ENCODE data around the gene BAHD1. TPM values are rescaled to one million over a fixed set of nuclear protein-coding genes. Genes with fewer than 3 reads are reported as not detected.

Gene BAHD1
- total and polyA plus RNA-seq, 2 donors (not counting 1 experiment from before 2014, with no cell fraction given): 15.0 to 34.7 TPM

DNA sequence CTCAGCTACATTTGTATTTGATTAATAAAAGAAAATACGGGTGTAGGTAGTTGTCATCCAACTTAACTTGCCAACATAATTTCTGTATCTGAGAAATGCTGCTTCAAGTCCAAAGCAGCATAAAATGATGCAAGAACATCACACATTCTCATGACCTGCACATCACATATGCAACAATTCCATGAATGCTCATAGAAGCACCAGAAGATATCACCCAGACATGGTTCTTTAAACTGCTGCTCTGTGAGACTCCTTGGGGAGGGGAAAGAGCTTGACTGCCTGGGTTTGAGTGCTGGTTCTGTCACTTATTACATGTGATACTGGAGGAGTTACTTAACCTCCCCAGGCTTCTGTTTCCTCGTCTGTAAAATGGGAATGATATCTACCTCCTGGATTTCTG, 69.4 kb downstream of the BAHD1 start:
- H4K20me1 ChIP-seq (ENCODE audit: control insufficient read depth, insufficient read depth, low read length, poor library complexity, severe bottlenecking): no peaks in the 10 kb centered on the region
- H2AFZ ChIP-seq (ENCODE audit: insufficient read depth, low read depth, low read length, poor library complexity, severe bottlenecking): no peak overlapping the region
- no peak for TF ChIP-seq EZH2 (IDR thresholded peaks at IDR 0.05; ENCODE audit: borderline replicate concordance, insufficient read depth, low read depth, low read length, poor library complexity, severe bottlenecking)
- TF ChIP-seq, protein P1, sequence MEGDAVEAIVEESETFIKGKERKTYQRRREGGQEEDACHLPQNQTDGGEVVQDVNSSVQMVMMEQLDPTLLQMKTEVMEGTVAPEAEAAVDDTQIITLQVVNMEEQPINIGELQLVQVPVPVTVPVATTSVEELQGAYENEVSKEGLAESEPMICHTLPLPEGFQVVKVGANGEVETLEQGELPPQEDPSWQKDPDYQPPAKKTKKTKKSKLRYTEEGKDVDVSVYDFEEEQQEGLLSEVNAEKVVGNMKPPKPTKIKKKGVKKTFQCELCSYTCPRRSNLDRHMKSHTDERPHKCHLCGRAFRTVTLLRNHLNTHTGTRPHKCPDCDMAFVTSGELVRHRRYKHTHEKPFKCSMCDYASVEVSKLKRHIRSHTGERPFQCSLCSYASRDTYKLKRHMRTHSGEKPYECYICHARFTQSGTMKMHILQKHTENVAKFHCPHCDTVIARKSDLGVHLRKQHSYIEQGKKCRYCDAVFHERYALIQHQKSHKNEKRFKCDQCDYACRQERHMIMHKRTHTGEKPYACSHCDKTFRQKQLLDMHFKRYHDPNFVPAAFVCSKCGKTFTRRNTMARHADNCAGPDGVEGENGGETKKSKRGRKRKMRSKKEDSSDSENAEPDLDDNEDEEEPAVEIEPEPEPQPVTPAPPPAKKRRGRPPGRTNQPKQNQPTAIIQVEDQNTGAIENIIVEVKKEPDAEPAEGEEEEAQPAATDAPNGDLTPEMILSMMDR (IDR thresholded peaks at IDR 0.05): no peak
- Mint-ChIP-seq H3K4me3 (peak overlapping the region; percentile 98), H3K9me3 (ENCODE audit: insufficient read depth) (no peaks in the 10 kb centered on the region), H3K27me3 (peaks cover 21% of the 10 kb centered on the region), H3K27ac (no peak overlapping the region), H3K4me1 (peaks cover 31% of the 10 kb centered on the region)
- H3K4me3 ChIP-seq (ENCODE audit: control extremely low read depth in 1 of 5, extremely low read depth in 1 of 5, insufficient read depth in 1 of 5, low read depth in 2 of 5, low read length in 4 of 5): no peak overlapping the region
- DNase-seq (no peak), ATAC-seq (ENCODE audit: low read depth) (no peak)
- intact Hi-C loops (cut with micrococcal nuclease): loop anchor here (2.0 kb wide), 1 partner anchor 39 kb away; the partner anchor contains the start of gene CHST14
- no peak overlapping the region for H3K27ac ChIP-seq (ENCODE audit: low read length in 2 of 2)
- no peaks in the 10 kb centered on the region for H3K9me3 ChIP-seq (ENCODE audit: control extremely low read depth in 1 of 3, control insufficient read depth in 2 of 3, insufficient read depth in 1 of 3, low read length in 2 of 3)
- H3K36me3 ChIP-seq (replicated peaks in 1 of 2; ENCODE audit: control extremely low read depth in 1 of 2, control insufficient read depth in 1 of 2, extremely low read depth in 1 of 2, insufficient read depth in 2 of 2, low read length in 1 of 2): no peaks in the 10 kb centered on the region
- ChIA-PET CTCF (no interaction called here), POLR2A (no interaction called here)
- H3K79me2 ChIP-seq (ENCODE audit: control insufficient read depth, insufficient read depth, low read length): no peaks in the 10 kb centered on the region
- H3K9ac ChIP-seq (ENCODE audit: low read length): no peak overlapping the region
- H3K4me2 ChIP-seq (replicated peaks; ENCODE audit: low read depth, low read length, poor library complexity, severe bottlenecking): peak overlapping the region; percentile 94
- peaks cover 0 to 18% (median 8%) of the 10 kb centered on the region in 4 experiments for H3K27me3 ChIP-seq (replicated peaks in 1 of 4; ENCODE audit: control extremely low read depth in 1 of 4, control insufficient read depth in 3 of 4, insufficient read depth in 4 of 4, low read length in 3 of 4)
- peaks cover 24 to 25% of the 10 kb centered on the region in 2 donors for H3K4me1 ChIP-seq (ENCODE audit: control insufficient read depth in 2 of 2, insufficient read depth in 2 of 2, low read length in 2 of 2)
- WGBS (ENCODE audit: insufficient coverage): no CpG with 5 or more reads among the region's 2 CpGs

DNA sequence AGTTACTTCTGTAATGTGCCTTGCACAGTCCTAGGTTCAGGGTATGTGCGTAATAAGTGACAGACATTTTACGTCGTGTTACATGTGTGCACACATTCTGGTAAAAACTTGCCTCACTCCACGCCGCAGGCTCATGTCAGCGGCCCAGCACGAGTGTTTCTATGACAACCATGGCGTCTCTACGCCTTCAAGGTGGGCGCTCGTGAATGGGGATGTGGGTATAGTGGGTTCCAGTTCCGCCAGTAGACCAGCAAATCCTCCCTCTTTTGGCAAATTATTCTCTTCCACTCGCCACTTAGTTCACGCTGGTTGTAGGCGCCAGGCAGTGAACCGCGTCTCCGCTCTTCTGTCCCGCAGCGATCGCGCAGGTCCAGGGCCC, 70.3 kb downstream of the BAHD1 start:
- Histone ChIP-seq H3K4me3 (ENCODE audit: control extremely low read depth in 1 of 5, extremely low read depth in 1 of 5, insufficient read depth in 1 of 5, low read depth in 2 of 5, low read length in 4 of 5) (peak overlapping the region; percentile 55 to 86 (median 63)), H3K4me1 (ENCODE audit: control insufficient read depth in 2 of 2, insufficient read depth in 2 of 2, low read length in 2 of 2) (peaks cover 24 to 25% of the 10 kb centered on the region in 2 donors), H3K79me2 (ENCODE audit: control insufficient read depth, insufficient read depth, low read length) (no peaks in the 10 kb centered on the region), H4K20me1 (ENCODE audit: control insufficient read depth, insufficient read depth, low read length, poor library complexity, severe bottlenecking) (no peaks in the 10 kb centered on the region), H3K9me3 (ENCODE audit: control extremely low read depth in 1 of 3, control insufficient read depth in 2 of 3, insufficient read depth in 1 of 3, low read length in 2 of 3) (no peaks in the 10 kb centered on the region), H3K27me3 (replicated peaks in 1 of 4; ENCODE audit: control extremely low read depth in 1 of 4, control insufficient read depth in 3 of 4, insufficient read depth in 4 of 4, low read length in 3 of 4) (peaks cover 0 to 18% (median 8%) of the 10 kb centered on the region in 4 experiments), H3K4me2 (replicated peaks; ENCODE audit: low read depth, low read length, poor library complexity, severe bottlenecking) (peak overlapping the region; percentile 94), H2AFZ (ENCODE audit: insufficient read depth, low read depth, low read length, poor library complexity, severe bottlenecking) (peak overlapping the region; percentile 90), H3K27ac (ENCODE audit: low read length in 2 of 2) (peak overlapping the region in 1 of 2 donors; percentile 50), H3K36me3 (replicated peaks in 1 of 2; ENCODE audit: control extremely low read depth in 1 of 2, control insufficient read depth in 1 of 2, extremely low read depth in 1 of 2, insufficient read depth in 2 of 2, low read length in 1 of 2) (no peaks in the 10 kb centered on the region), H3K9ac (ENCODE audit: low read length) (peak overlapping the region; percentile 77)
- CTCF ChIA-PET: no interaction called here
- intact Hi-C loops (cut with micrococcal nuclease): loop anchor here (2.0 kb wide), 1 partner anchor 40 kb away; the partner anchor contains the start of gene CHST14
- H3K4me3 Mint-ChIP-seq: peak overlapping the region; percentile 98
- DNase-seq (peak; percentile 84), ATAC-seq (ENCODE audit: low read depth) (peak; percentile 63)
- H3K27ac Mint-ChIP-seq: peak overlapping the region; percentile 87
- POLR2A ChIA-PET: no interaction called here
- H3K4me1 Mint-ChIP-seq: peaks cover 31% of the 10 kb centered on the region
- TF ChIP-seq EZH2 (IDR thresholded peaks at IDR 0.05; ENCODE audit: borderline replicate concordance, insufficient read depth, low read depth, low read length, poor library complexity, severe bottlenecking): no peak
- TF ChIP-seq, protein P1 (IDR thresholded peaks at IDR 0.05): no peak
- 8% methylated on average over 18 of the region's 22 CpGs for WGBS (ENCODE audit: insufficient coverage)
- peaks cover 17% of the 10 kb centered on the region for H3K27me3 Mint-ChIP-seq
- H3K9me3 Mint-ChIP-seq (ENCODE audit: insufficient read depth): no peaks in the 10 kb centered on the region

Measured in B cell (primary cell).